ENCODE data around the gene EXD2.

EXD2 gene

DNA sequence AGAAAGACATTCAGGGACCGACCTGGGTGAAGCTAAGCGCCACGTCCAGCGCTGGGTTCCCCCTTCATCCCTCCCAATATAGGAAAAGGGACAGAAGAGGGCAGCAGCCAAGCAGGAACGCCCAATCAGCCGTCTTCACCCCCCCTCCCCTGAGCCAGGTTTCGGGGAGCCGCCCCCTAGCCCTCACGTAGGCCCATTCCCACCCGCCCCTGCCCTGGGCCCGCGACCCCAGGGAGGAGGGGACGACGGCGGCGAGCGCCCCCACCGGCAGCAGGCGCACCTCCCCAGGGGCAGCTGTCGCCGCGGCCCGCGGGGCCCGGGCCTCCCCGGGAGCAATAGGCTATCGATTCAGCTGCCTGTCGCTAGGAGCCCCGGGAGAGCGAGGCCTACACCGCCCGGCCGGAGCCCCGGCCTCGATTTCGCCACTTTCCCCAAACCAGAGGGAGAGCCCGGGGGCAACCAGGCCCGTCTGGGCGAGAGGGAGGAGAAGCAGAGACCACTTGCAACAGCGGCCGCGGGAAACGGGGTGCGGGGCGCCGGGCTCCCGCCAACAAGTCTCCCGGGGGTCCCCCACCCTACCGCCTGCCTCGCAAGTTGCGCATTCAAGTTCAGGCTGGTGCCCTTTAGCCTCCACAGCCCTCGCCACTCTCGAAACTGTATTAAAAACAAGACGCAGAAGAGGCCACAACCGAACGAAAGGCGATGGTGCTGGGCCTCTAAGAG, 39.7 kb upstream of the EXD2 start:
- peak overlapping the region; percentile 74 for H3K4me2 ChIP-seq (ENCODE audit: insufficient read depth, low read length, poor library complexity, severe bottlenecking)
- H2BK15ac ChIP-seq (ENCODE audit: low read length): peak overlapping the region; percentile 81
- H3K4me1 ChIP-seq (ENCODE audit: control insufficient read depth in 2 of 2, insufficient read depth in 1 of 2, low read depth in 1 of 2, low read length in 2 of 2): peaks cover 1 to 5% of the 10 kb centered on the region in 2 donors
- no peak overlapping the region for H4K91ac ChIP-seq (ENCODE audit: low read depth, low read length, poor library complexity)
- peak overlapping the region; percentile 95 for H2AFZ ChIP-seq (ENCODE audit: low read length)
- H2BK12ac ChIP-seq (ENCODE audit: low read length): peak overlapping the region; percentile 49
- no CpG with 5 or more reads among the region's 57 CpGs for WGBS, 2 donors (ENCODE audit: extremely low coverage in 2 of 2, insufficient read length in 2 of 2, insufficient replicate concordance in 1 of 2)
- H3K36me3 ChIP-seq (replicated peaks in 1 of 2; ENCODE audit: control insufficient read depth in 2 of 2, insufficient read depth in 2 of 2, low read length in 2 of 2): peaks cover 2 to 41% of the 10 kb centered on the region in 2 donors
- H3K27ac ChIP-seq (replicated peaks; ENCODE audit: low read length): peak overlapping the region; percentile 97
- peak overlapping the region; percentile 86 to 87 for H3K4me3 ChIP-seq (ENCODE audit: low read length in 2 of 2)
- H2BK120ac ChIP-seq (ENCODE audit: low read depth, low read length): peak overlapping the region; percentile 95
- peak overlapping the region; percentile 33 for H3K23ac ChIP-seq (ENCODE audit: low read depth, low read length, poor library complexity)
- peak overlapping the region; percentile 97 for H2BK5ac ChIP-seq (ENCODE audit: low read length)
- H3K18ac ChIP-seq (ENCODE audit: low read length): peak overlapping the region; percentile 97
- H3K79me1 ChIP-seq (ENCODE audit: low read depth, low read length): peaks cover 3% of the 10 kb centered on the region
- H3K9ac ChIP-seq (ENCODE audit: low read depth, low read length, poor library complexity): peak overlapping the region; percentile 89
- peak overlapping the region; percentile 19 for H2AK5ac ChIP-seq (ENCODE audit: low read depth, low read length)
- no peaks in the 10 kb centered on the region for H3K9me3 ChIP-seq (replicated peaks in 1 of 2; ENCODE audit: control insufficient read depth in 2 of 2, insufficient read depth in 1 of 2, low read depth in 1 of 2, low read length in 2 of 2)
- H3K4ac ChIP-seq (ENCODE audit: low read length): no peak overlapping the region
- H3K14ac ChIP-seq (ENCODE audit: low read length): peak overlapping the region; percentile 14
- H4K8ac ChIP-seq (ENCODE audit: low read depth, low read length): peak overlapping the region; percentile 72
- peak; percentile 88 for DNase-seq (ENCODE audit: low spot score)
- H3K27me3 ChIP-seq (ENCODE audit: control insufficient read depth in 3 of 3, insufficient read depth in 3 of 3, low read depth in 1 of 3, low read length in 3 of 3): peaks cover 0 to 3% (median 0%) of the 10 kb centered on the region in 3 experiments

DNA sequence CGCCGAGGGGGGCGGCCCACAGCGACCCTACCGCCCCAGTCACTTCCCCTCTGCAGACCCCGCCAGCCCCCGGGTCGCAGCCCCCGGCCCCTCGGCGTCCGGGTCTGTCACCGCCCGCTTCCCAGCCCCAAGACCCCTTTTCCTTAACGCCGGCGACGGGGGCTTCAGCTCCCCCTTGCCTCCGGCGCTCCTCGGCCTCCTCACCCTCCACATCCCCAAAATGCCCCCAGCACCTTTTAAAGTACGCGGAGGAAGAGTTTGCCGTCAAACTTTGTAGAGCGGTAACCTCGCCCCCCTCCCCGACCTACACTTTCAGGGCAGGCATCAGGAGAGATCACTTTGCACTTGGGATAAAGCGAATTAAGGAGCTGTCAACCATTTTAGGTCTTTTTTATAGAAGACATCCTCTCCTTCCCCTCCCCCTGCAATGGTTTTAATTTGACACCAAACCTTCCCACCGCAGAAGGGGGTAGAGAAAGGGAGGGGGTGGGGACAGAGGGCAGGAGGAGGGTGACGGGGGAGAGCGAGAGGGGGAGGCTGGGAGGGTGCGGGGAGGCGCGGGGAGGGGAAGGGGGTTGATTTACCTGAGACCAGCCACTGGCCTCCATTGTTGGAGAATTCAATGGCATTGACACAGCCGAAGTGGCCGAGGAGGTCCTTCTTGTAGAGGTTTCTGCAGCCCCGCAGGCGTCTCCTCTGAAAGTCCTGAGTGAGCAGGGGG, 39.0 kb upstream of the EXD2 start:
- peak; percentile 42 for DNase-seq (ENCODE audit: low spot score)

DNA sequence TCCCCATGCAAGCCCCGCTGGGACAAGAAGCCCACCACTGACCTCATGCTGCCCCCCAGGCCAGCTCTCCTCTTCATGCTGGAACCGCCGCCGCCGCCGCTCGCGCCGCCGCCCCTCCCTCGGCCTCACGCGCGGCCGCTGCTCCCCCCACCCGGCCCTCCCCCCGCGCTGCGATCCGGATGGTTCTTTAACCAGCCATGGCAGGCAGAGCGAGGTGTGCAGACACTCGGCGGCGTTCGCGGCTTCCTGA, 38.5 kb upstream of the EXD2 start, which contains the start of gene DCAF5:
Gene DCAF5 (minus strand): TSS at position 218 of the 250 bp plus-strand sequence. CDS start 141 bp downstream, at position 77.
- Histone ChIP-seq H4K8ac (ENCODE audit: low read depth, low read length) (peak within 1 kb of the TSS; percentile 72), H3K27ac (replicated peaks; ENCODE audit: low read length) (peak within 1 kb of the TSS; percentile 97), H2BK15ac (ENCODE audit: low read length) (peak within 1 kb of the TSS; percentile 81), H3K4me2 (ENCODE audit: insufficient read depth, low read length, poor library complexity, severe bottlenecking) (peak within 1 kb of the TSS; percentile 74), H3K9me3 (replicated peaks in 1 of 2; ENCODE audit: control insufficient read depth in 2 of 2, insufficient read depth in 1 of 2, low read depth in 1 of 2, low read length in 2 of 2) (no peaks in the 10 kb centered on the region), H4K91ac (ENCODE audit: low read depth, low read length, poor library complexity) (no peak within 1 kb of the TSS), H2BK5ac (ENCODE audit: low read length) (peak within 1 kb of the TSS; percentile 97), H3K4ac (ENCODE audit: low read length) (no peak within 1 kb of the TSS), H2AFZ (ENCODE audit: low read length) (peak within 1 kb of the TSS; percentile 95), H3K36me3 (replicated peaks in 1 of 2; ENCODE audit: control insufficient read depth in 2 of 2, insufficient read depth in 2 of 2, low read length in 2 of 2) (peaks cover 2 to 29% of the 10 kb centered on the region in 2 donors), H3K14ac (ENCODE audit: low read length) (peak within 1 kb of the TSS; percentile 91), H3K23ac (ENCODE audit: low read depth, low read length, poor library complexity) (peak within 1 kb of the TSS; percentile 86), H3K9ac (ENCODE audit: low read depth, low read length, poor library complexity) (peak within 1 kb of the TSS; percentile 89), H3K18ac (ENCODE audit: low read length) (peak within 1 kb of the TSS; percentile 97), H2BK12ac (ENCODE audit: low read length) (no peak within 1 kb of the TSS), H2AK5ac (ENCODE audit: low read depth, low read length) (peak within 1 kb of the TSS; percentile 73), H3K79me1 (ENCODE audit: low read depth, low read length) (peaks cover 3% of the 10 kb centered on the region), H2BK120ac (ENCODE audit: low read depth, low read length) (peak within 1 kb of the TSS; percentile 95), H3K27me3 (ENCODE audit: control insufficient read depth in 3 of 3, insufficient read depth in 3 of 3, low read depth in 1 of 3, low read length in 3 of 3) (peaks cover 0 to 3% (median 0%) of the 10 kb centered on the region in 3 experiments), H3K4me3 (ENCODE audit: low read length in 2 of 2) (peak within 1 kb of the TSS; percentile 86 to 87), H3K4me1 (ENCODE audit: control insufficient read depth in 2 of 2, insufficient read depth in 1 of 2, low read depth in 1 of 2, low read length in 2 of 2) (peaks cover 1 to 5% of the 10 kb centered on the region in 2 donors)
- WGBS, 2 donors (ENCODE audit: extremely low coverage in 2 of 2, insufficient read length in 2 of 2, insufficient replicate concordance in 1 of 2): no CpG with 5 or more reads among the region's 26 CpGs
- no peak for DNase-seq (ENCODE audit: low spot score)

More for the DNA sequence above, 39.0 kb upstream of the EXD2 start:
- peak overlapping the region; percentile 74 for H3K4me2 ChIP-seq (ENCODE audit: insufficient read depth, low read length, poor library complexity, severe bottlenecking)
- no peak overlapping the region for H3K4ac ChIP-seq (ENCODE audit: low read length)
- peak overlapping the region; percentile 86 for H3K23ac ChIP-seq (ENCODE audit: low read depth, low read length, poor library complexity)
- peak overlapping the region; percentile 86 to 87 for H3K4me3 ChIP-seq (ENCODE audit: low read length in 2 of 2)
- peaks cover 1 to 5% of the 10 kb centered on the region in 2 donors for H3K4me1 ChIP-seq (ENCODE audit: control insufficient read depth in 2 of 2, insufficient read depth in 1 of 2, low read depth in 1 of 2, low read length in 2 of 2)
- peak overlapping the region; percentile 81 for H2BK15ac ChIP-seq (ENCODE audit: low read length)
- peaks cover 3% of the 10 kb centered on the region for H3K79me1 ChIP-seq (ENCODE audit: low read depth, low read length)
- peak overlapping the region; percentile 95 for H2AFZ ChIP-seq (ENCODE audit: low read length)
- peak overlapping the region; percentile 97 for H2BK5ac ChIP-seq (ENCODE audit: low read length)
- H4K91ac ChIP-seq (ENCODE audit: low read depth, low read length, poor library complexity): no peak overlapping the region
- peaks cover 0 to 3% (median 0%) of the 10 kb centered on the region in 3 experiments for H3K27me3 ChIP-seq (ENCODE audit: control insufficient read depth in 3 of 3, insufficient read depth in 3 of 3, low read depth in 1 of 3, low read length in 3 of 3)
- peak overlapping the region; percentile 91 for H3K14ac ChIP-seq (ENCODE audit: low read length)
- H2BK12ac ChIP-seq (ENCODE audit: low read length): no peak overlapping the region
- H3K36me3 ChIP-seq (replicated peaks in 1 of 2; ENCODE audit: control insufficient read depth in 2 of 2, insufficient read depth in 2 of 2, low read length in 2 of 2): peaks cover 2 to 34% of the 10 kb centered on the region in 2 donors
- no CpG with 5 or more reads among the region's 38 CpGs for WGBS, 2 donors (ENCODE audit: extremely low coverage in 2 of 2, insufficient read length in 2 of 2, insufficient replicate concordance in 1 of 2)
- peak overlapping the region; percentile 97 for H3K18ac ChIP-seq (ENCODE audit: low read length)
- H2BK120ac ChIP-seq (ENCODE audit: low read depth, low read length): peak overlapping the region; percentile 94
- peak overlapping the region; percentile 73 for H2AK5ac ChIP-seq (ENCODE audit: low read depth, low read length)
- H3K9ac ChIP-seq (ENCODE audit: low read depth, low read length, poor library complexity): peak overlapping the region; percentile 89
- H3K9me3 ChIP-seq (replicated peaks in 1 of 2; ENCODE audit: control insufficient read depth in 2 of 2, insufficient read depth in 1 of 2, low read depth in 1 of 2, low read length in 2 of 2): no peaks in the 10 kb centered on the region
- H3K27ac ChIP-seq (replicated peaks; ENCODE audit: low read length): peak overlapping the region; percentile 97
- H4K8ac ChIP-seq (ENCODE audit: low read depth, low read length): no peak overlapping the region
